Ishikawa (cell line): ENCODE data around the gene IL17REL.

ENCODE experiments used
- CREB1 ChIP-seq: IDR thresholded peaks from 2 replicates; pipeline ENCODE4 v1.6.1; 2012; ENCODE audit warnings: low read depth
- FOXM1 ChIP-seq: IDR thresholded peaks from 2 replicates; pipeline ENCODE4 v1.6.1; 2012; ENCODE audit warnings: low read depth, borderline replicate concordance
- NFIC ChIP-seq: IDR thresholded peaks from 2 replicates; pipeline ENCODE4 v1.6.1; 2012
- TCF12 ChIP-seq: IDR thresholded peaks from 2 replicates; pipeline ENCODE4 v1.6.1; 2012; ENCODE audit warnings: low read depth
- TEAD4 ChIP-seq: IDR thresholded peaks from 2 replicates; pipeline ENCODE4 v1.6.1; 2012
- YY1 ChIP-seq: IDR thresholded peaks from 2 replicates; pipeline ENCODE4 v1.6.1; 2012; ENCODE audit warnings: low read depth
- ZBTB7A ChIP-seq: IDR thresholded peaks from 2 replicates; pipeline ENCODE4 v1.6.1; 2012; ENCODE audit warnings: low read depth
- TF ChIP-seq, protein P1 (sequence below): IDR thresholded peaks from 2 replicates; pipeline ENCODE4 v1.6.1; 2012
- TF ChIP-seq, protein P2 (sequence below): IDR thresholded peaks from 2 replicates; pipeline ENCODE4 v1.6.1; 2012; ENCODE audit warnings: low read depth, mild to moderate bottlenecking

DNA sequence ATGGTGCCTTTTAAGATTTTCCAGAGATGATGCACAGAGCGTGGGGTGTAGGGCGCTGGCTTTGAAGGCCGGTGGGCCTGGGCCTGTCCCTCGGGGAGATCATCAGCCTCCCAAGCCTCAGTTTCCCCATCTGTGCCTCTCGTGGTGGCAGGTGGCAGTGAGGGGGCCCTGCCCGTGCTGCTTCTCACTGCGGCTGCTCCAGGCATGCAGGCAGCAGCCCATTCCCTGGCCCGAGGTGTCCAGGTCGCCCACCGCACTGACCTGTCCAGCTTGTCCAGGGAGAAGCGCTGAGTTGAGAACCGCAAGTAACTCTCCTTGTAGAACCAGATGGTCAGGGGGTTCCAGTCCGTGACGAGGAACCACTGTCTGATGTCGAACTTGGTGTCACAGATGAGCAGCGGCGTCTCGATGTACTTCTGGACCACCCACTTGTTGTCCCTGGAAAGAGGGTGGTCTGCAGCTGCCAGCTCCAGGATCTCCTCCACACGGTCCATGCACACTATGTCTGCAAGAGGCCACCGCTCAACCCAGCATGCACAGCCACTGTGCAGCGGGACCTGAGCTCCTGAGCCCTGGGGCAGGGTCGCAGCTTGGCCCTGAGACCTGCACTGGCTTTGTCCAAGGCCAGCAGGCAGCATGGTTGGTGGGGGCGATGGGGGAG lies 20.5 kb upstream of the IL17REL start:
- TF ChIP-seq, protein P1, sequence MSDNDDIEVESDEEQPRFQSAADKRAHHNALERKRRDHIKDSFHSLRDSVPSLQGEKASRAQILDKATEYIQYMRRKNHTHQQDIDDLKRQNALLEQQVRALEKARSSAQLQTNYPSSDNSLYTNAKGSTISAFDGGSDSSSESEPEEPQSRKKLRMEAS: no peak
- TF ChIP-seq ZBTB7A: no peak
- TF ChIP-seq FOXM1: no peak
- TF ChIP-seq CREB1: no peak
- TF ChIP-seq TCF12: no peak
- TF ChIP-seq, protein P2, sequence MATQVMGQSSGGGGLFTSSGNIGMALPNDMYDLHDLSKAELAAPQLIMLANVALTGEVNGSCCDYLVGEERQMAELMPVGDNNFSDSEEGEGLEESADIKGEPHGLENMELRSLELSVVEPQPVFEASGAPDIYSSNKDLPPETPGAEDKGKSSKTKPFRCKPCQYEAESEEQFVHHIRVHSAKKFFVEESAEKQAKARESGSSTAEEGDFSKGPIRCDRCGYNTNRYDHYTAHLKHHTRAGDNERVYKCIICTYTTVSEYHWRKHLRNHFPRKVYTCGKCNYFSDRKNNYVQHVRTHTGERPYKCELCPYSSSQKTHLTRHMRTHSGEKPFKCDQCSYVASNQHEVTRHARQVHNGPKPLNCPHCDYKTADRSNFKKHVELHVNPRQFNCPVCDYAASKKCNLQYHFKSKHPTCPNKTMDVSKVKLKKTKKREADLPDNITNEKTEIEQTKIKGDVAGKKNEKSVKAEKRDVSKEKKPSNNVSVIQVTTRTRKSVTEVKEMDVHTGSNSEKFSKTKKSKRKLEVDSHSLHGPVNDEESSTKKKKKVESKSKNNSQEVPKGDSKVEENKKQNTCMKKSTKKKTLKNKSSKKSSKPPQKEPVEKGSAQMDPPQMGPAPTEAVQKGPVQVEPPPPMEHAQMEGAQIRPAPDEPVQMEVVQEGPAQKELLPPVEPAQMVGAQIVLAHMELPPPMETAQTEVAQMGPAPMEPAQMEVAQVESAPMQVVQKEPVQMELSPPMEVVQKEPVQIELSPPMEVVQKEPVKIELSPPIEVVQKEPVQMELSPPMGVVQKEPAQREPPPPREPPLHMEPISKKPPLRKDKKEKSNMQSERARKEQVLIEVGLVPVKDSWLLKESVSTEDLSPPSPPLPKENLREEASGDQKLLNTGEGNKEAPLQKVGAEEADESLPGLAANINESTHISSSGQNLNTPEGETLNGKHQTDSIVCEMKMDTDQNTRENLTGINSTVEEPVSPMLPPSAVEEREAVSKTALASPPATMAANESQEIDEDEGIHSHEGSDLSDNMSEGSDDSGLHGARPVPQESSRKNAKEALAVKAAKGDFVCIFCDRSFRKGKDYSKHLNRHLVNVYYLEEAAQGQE: no peak
- TF ChIP-seq TEAD4: no peak
- TF ChIP-seq NFIC: no peak
- TF ChIP-seq YY1: no peak
